ENCODE results near the gene NUP107. TPM values are rescaled to one million over a fixed set of nuclear protein-coding genes. Genes with fewer than 3 reads are reported as not detected.

Gene NUP107
- total RNA-seq, 1 donor from 2014 or later, result 23.9 TPM

DNA sequence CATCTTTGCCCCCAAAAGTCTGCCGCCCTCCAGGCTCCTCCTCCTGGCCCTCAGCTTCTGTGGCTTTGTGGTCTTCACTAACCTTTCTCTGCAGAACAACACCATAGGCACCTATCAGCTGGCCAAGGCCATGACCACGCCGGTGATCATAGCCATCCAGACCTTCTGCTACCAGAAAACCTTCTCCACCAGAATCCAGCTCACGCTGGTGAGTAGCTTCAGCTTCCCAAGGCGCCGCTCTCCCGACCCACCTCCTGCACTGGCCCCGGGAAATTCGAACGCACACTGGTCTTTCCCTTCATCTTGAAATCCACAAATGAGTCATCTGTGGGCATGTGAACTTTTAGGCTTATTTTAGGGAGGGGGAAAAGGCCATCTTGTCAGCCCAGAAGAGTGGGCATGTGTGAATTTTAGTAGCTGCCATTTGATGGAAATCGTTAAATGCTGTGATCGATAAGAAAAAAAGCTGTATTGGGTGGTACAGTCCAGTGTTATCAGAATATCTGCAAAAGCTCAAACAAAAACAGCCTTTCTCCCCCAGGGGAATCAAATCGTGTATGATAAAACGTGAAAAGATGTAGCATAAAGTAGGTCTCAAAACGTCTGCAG is 59.9 kb downstream of the NUP107 start:
- Mint-ChIP-seq H3K36me3 (ENCODE audit: low read depth) (no peaks in the 10 kb centered on the region), H3K4me3 (ENCODE audit: unreplicated experiment) (peak overlapping the region; percentile 95), H3K4me1 (ENCODE audit: low read depth) (peaks cover 45% of the 10 kb centered on the region), H3K9me3 (ENCODE audit: low read depth) (no peaks in the 10 kb centered on the region), H3K27me3 (ENCODE audit: low read depth) (no peaks in the 10 kb centered on the region), H3K27ac (ENCODE audit: unreplicated experiment) (peak overlapping the region; percentile 92)
- no peak for DNase-seq (ENCODE audit: low spot score)
- TF ChIP-seq, protein P1, sequence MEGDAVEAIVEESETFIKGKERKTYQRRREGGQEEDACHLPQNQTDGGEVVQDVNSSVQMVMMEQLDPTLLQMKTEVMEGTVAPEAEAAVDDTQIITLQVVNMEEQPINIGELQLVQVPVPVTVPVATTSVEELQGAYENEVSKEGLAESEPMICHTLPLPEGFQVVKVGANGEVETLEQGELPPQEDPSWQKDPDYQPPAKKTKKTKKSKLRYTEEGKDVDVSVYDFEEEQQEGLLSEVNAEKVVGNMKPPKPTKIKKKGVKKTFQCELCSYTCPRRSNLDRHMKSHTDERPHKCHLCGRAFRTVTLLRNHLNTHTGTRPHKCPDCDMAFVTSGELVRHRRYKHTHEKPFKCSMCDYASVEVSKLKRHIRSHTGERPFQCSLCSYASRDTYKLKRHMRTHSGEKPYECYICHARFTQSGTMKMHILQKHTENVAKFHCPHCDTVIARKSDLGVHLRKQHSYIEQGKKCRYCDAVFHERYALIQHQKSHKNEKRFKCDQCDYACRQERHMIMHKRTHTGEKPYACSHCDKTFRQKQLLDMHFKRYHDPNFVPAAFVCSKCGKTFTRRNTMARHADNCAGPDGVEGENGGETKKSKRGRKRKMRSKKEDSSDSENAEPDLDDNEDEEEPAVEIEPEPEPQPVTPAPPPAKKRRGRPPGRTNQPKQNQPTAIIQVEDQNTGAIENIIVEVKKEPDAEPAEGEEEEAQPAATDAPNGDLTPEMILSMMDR (IDR thresholded peaks at IDR 0.05), result no peak

DNA sequence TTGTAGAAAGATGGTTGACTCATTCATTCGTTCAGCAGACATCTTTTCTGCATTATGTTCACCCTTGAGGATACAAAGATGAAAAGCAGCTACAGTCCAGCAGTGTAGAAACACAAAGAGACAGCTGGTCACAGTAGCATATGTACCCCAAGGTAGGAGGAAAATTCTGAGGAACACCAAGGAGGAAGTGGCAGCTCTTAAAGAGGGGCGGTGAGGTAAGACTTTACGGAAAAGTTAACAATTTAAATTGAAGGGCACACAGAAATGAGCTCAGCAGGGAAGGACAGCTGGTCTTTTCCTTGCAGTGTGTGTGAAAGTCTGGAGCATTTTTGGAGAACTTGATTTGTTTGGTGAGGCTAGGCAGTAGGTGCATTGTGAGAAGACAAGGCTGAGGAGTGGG is 62.7 kb downstream of the NUP107 start:
- peaks cover 45% of the 10 kb centered on the region for H3K4me1 Mint-ChIP-seq (ENCODE audit: low read depth)
- no peaks in the 10 kb centered on the region for H3K27me3 Mint-ChIP-seq (ENCODE audit: low read depth)
- H3K9me3 Mint-ChIP-seq (ENCODE audit: low read depth), result no peaks in the 10 kb centered on the region

DNA sequence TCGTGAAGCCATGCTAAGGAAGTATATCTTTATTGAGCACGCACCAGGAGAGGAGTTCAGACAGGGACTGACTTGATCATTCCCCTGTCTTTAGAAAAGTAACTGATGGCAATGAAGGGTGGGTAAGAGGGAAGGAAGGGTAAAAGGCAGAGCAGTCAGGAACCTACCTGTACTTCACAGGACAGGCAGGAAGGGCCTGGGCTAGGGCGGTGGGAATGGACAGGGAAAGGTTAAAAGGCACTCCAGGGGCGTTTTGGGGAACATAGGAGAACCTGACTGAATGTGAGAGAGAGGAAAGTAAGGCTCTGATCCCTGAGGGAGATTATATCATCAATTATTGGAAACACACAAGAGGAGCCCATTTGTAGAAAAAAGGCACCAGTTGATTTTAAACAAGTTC is 63.1 kb downstream of the NUP107 start:
- Mint-ChIP-seq H3K27ac (ENCODE audit: unreplicated experiment) (no peak overlapping the region), H3K27me3 (ENCODE audit: low read depth) (no peaks in the 10 kb centered on the region), H3K4me3 (ENCODE audit: unreplicated experiment) (no peak overlapping the region), H3K36me3 (ENCODE audit: low read depth) (peaks cover 11% of the 10 kb centered on the region), H3K9me3 (ENCODE audit: low read depth) (no peaks in the 10 kb centered on the region), H3K4me1 (ENCODE audit: low read depth) (peaks cover 45% of the 10 kb centered on the region)
- DNase-seq (ENCODE audit: low spot score), result no peak
- TF ChIP-seq, protein P1 (IDR thresholded peaks at IDR 0.05), result no peak

More for the DNA sequence above, 62.7 kb downstream of the NUP107 start:
- H3K36me3 Mint-ChIP-seq (ENCODE audit: low read depth), result peaks cover 10% of the 10 kb centered on the region
- no peak overlapping the region for H3K27ac Mint-ChIP-seq (ENCODE audit: unreplicated experiment)
- no peak overlapping the region for H3K4me3 Mint-ChIP-seq (ENCODE audit: unreplicated experiment)
- no peak for DNase-seq (ENCODE audit: low spot score)
- TF ChIP-seq, protein P1 (IDR thresholded peaks at IDR 0.05), result no peak

DNA sequence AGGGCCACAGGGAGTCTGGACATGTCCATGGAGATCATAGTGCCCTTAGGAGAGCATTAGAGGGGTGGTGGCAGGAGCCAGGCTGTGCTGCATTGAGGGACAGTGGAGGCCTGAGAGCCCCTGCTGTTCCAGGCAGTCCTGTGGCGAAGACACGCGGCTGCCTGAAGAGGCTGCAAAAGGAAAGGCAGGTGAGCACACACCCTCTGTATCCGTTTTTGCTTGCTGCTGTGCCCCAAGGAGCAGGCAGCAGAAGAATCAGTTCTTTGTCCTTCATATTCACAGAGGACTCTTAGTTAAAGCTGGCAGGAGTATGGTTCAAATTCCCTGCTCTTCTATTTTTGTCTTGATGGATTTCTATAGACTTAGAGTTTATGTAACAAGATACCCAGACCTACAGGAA is 63.7 kb downstream of the NUP107 start:
- Mint-ChIP-seq H3K4me1 (ENCODE audit: low read depth) (peaks cover 44% of the 10 kb centered on the region), H3K36me3 (ENCODE audit: low read depth) (peaks cover 15% of the 10 kb centered on the region), H3K27me3 (ENCODE audit: low read depth) (no peaks in the 10 kb centered on the region), H3K4me3 (ENCODE audit: unreplicated experiment) (no peak overlapping the region), H3K9me3 (ENCODE audit: low read depth) (no peaks in the 10 kb centered on the region), H3K27ac (ENCODE audit: unreplicated experiment) (no peak overlapping the region)
- TF ChIP-seq, protein P1 (IDR thresholded peaks at IDR 0.05), result no peak
- DNase-seq (ENCODE audit: low spot score), result no peak

DNA sequence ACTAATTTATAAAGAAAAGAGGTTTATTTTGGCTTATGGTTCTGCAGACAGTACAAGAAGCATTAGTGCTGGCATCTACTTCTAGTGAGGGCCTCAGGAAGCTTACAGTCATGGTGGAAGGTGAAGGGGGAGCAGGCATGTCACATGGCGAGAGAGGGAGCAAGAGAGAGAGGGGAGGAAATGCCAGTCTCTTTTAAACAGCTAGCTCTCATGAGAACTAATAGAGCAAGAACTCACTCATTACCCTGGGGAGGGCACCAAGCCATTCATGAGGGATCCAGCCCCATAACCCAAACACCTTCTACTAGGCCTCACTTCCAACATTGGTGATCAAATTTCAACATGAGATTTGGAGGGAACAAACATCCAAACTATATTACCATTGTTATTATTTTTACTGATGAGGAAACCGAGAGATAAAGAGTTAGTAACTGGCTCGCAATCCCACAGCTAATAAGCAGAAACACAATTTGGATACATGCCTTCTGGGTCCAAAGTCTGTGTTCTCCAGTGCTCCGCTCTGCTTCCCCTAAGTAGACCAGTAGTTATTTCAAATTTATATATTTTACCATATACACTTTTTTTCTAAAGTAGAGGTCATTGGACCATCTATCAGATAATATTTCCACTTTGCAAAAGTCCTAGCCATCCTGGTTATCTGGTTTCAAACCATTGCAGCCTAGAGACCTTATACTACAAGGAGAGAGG is 68.9 kb downstream of the NUP107 start:
- no peak for DNase-seq (ENCODE audit: low spot score)
- peaks cover 22% of the 10 kb centered on the region for H3K36me3 Mint-ChIP-seq (ENCODE audit: low read depth)
- no peak overlapping the region for H3K27ac Mint-ChIP-seq (ENCODE audit: unreplicated experiment)
- no peak overlapping the region for H3K4me3 Mint-ChIP-seq (ENCODE audit: unreplicated experiment)
- no peaks in the 10 kb centered on the region for H3K27me3 Mint-ChIP-seq (ENCODE audit: low read depth)
- H3K9me3 Mint-ChIP-seq (ENCODE audit: low read depth), result no peaks in the 10 kb centered on the region
- TF ChIP-seq, protein P1 (IDR thresholded peaks at IDR 0.05), result no peak
- peaks cover 11% of the 10 kb centered on the region for H3K4me1 Mint-ChIP-seq (ENCODE audit: low read depth)
